ENCODE measurements around the gene PVALEF.

The PVALEF gene

DNA sequence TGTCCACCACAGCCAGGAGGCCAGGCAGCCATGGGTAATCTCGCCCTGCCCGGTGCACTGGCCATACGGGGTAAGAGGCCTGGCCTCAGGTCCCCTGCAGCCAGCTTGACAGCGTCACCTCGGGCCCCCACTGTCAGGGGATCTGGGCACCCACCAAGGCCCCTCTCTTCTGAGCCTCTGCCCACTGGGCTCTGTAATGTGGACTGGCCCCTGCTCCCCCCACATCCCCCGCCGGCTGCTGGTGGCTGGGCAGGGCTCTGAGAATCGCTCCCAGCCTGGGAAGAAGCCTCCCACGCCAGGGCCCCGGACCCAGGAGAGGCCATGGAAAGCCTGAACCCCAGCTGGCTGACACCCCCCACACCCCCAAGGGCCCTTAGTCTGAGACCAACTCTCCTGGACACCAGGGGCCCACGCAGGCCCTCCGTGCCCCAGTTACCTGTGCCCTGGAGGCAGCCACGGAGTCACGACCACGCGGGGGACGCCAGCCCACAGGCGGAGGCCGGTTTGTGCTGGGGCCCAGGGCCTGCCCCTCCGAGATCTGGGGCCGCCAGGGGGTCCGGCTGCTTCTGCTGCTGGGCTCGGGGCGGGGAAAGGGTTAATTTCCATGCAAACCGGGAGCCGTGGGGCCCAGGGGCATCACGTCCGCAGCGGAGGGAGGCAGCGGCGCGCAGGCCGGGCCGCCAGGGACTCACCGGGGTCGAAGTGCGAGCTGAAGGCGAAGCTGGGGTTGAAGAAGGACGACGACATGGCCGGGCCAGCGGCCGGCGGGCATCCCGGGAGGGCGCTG is at the start of gene PVALEF:
Gene PVALEF, plus strand, starts transcription at position 262 of the 787 bp plus-strand sequence. CDS start 15,720 bp downstream, outside the sequence.
- Histone ChIP-seq H3K4me1 (ENCODE audit: control insufficient read depth, insufficient read depth, low read length, unreplicated experiment) (no peaks in the 10 kb centered on the region), H3K27me3 (ENCODE audit: insufficient read depth, low read length) (peaks cover 27% of the 10 kb centered on the region; the same call in 1 of the 2 replicates), H3K79me2 (ENCODE audit: control insufficient read depth, insufficient read depth, low read length, unreplicated experiment) (no peaks in the 10 kb centered on the region), H3K27ac (ENCODE audit: low read depth, low read length) (no peak within 1 kb of the TSS), H3K36me3 (ENCODE audit: insufficient read depth, low read length) (no peaks in the 10 kb centered on the region), H2AFZ (ENCODE audit: low read length, unreplicated experiment) (no peak within 1 kb of the TSS), H3K4me3 (ENCODE audit: low read depth, low read length) (peak within 1 kb of the TSS; percentile 54; the same call in 1 of the 2 replicates)

DNA sequence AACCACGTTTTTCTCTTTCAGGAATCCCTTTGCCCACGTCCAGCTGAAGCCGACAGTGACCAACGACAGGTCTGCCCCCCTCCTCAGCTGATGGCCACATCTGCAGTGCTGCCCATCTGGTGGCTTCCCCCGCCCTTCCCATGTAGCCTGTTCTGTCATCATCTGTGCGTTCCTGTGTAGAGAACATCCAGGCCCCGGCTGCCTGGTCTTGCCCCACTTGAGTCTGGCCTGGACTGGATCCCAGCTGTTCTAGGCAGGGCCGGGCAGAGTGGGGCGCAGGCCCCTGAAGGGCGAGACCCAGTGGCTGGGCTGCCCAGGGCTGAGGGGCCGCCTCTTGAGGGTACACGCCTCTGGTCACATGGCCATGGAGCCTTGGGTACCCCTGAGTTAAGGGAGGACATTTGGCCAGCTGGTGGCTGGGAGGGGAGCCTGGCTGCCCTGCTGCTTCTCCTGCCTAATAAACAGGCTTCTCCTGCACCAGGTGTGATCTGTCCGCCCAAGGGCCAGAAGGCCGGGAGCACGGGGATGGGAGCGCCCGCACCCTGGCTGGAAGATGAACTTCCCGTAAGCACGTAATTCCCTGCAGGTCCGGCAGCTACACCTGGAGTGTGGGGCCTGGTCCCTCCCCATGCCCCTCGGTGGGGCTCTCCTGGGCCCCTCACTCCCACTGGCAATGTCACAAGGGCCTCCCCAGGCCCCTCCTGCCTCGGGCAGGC is 49.4 kb upstream of the PVALEF start:
- Histone ChIP-seq H2AFZ (ENCODE audit: low read length, unreplicated experiment) (no peak overlapping the region), H3K4me3 (ENCODE audit: low read depth, low read length) (no peak overlapping the region), H3K36me3 (ENCODE audit: insufficient read depth, low read length) (no peaks in the 10 kb centered on the region)

DNA sequence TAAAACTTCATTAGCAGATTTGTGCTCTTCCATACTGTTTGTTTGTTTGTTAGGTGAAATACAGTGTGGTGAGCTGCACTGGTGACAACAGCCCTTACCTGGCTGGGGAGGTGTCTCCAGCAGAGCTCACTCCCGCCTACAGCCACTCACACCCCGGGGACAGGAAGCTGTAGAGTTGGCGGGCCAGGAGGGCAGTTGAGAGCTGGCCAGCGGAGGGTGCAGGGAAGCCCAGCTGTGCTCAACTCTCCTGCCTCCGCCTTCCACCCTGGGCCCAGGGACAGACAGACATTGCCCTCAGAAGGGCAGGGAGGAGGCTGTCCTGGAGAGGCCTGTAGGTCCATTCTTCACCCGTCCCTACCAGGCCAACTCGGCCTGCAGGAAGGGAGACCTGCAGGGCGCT is 48.6 kb upstream of the PVALEF start:
- Histone ChIP-seq H3K27ac (ENCODE audit: low read depth, low read length) (no peak overlapping the region), H3K4me1 (ENCODE audit: control insufficient read depth, insufficient read depth, low read length, unreplicated experiment) (peaks cover 6% of the 10 kb centered on the region), H3K79me2 (ENCODE audit: control insufficient read depth, insufficient read depth, low read length, unreplicated experiment) (no peaks in the 10 kb centered on the region), H3K4me3 (ENCODE audit: low read depth, low read length) (no peak overlapping the region), H3K36me3 (ENCODE audit: insufficient read depth, low read length) (no peaks in the 10 kb centered on the region), H2AFZ (ENCODE audit: low read length, unreplicated experiment) (no peak overlapping the region), H3K27me3 (ENCODE audit: insufficient read depth, low read length) (peaks cover 10% of the 10 kb centered on the region)

More for the DNA sequence above, 49.4 kb upstream of the PVALEF start:
- peaks cover 2% of the 10 kb centered on the region for H3K27me3 ChIP-seq (ENCODE audit: insufficient read depth, low read length)
- H3K4me1 ChIP-seq (ENCODE audit: control insufficient read depth, insufficient read depth, low read length, unreplicated experiment), result peaks cover 6% of the 10 kb centered on the region
- H3K79me2 ChIP-seq (ENCODE audit: control insufficient read depth, insufficient read depth, low read length, unreplicated experiment), result no peaks in the 10 kb centered on the region
- no peak overlapping the region for H3K27ac ChIP-seq (ENCODE audit: low read depth, low read length)

DNA sequence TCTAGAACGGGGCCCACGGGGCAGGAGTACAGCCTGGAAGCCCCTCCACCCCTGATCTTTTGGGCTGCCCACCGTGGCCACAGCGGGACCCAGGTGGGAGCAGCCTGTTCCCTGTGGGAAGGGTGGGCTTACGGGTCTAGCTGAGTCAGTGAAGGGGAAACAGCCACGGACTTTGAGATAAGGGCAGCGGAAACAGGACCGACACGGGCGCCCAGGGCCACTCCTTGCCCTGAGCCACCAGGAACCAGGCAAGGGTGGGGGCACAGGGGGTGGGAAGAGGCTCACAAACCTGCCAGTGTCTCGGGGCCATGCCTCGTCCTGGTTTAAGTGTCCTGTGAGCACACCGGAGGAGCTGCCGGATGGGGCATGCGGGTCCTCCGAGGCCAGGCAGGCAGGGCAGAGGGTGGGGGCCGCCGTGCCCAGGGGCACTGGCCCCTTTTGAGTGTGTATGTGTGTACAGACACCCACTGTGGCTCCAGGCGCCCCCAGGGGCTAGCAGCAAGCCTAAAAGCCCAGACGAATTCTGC is 47.6 kb upstream of the PVALEF start:
- Histone ChIP-seq H3K4me1 (ENCODE audit: control insufficient read depth, insufficient read depth, low read length, unreplicated experiment) (peaks cover 6% of the 10 kb centered on the region), H3K79me2 (ENCODE audit: control insufficient read depth, insufficient read depth, low read length, unreplicated experiment) (no peaks in the 10 kb centered on the region), H3K27ac (ENCODE audit: low read depth, low read length) (no peak overlapping the region), H2AFZ (ENCODE audit: low read length, unreplicated experiment) (no peak overlapping the region), H3K4me3 (ENCODE audit: low read depth, low read length) (no peak overlapping the region), H3K27me3 (ENCODE audit: insufficient read depth, low read length) (peaks cover 20% of the 10 kb centered on the region), H3K36me3 (ENCODE audit: insufficient read depth, low read length) (no peaks in the 10 kb centered on the region)

DNA sequence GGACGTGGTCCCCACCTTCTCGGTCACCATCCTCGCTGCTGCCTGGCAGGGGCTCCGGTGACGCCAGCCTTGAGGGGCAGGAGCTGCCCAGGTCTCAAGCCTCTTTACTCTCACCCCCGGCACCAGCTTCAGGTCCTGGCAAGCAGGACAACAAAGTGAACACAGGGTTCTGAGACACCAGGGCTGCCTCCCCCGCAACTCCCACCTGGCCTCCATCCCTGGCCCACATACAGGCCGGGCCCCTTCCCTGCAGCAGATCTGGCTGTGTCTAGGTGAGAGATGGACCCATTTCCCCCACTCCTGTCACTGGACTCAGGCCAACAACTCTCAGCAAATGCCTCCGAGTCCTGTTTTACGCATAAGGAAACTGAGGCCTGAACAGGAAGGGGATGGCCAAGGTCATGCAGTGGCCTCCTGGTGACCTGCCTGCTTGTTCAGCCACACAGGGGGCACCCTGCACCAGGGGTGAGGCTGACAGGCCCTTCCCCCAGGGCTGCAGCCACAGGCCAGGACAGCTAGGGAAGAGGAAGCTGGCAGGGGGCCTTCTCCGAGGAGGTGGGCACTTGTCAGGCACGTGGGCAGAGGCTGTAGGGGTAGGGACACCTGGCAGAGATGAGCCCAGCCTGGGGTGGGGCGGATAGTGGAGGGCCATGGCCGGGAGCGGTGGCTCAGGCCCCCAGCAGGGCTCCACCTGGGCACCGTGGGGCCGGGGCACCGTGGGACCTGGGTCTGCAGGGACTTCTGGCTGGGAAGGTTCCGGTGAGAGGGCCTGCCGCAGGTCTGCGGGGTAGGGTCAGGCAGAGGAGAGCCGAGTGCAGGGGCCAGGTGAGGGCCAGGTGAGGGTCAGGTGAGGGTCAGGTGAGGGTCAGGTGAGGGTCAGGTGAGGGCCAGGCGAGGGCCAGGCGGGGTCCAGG is 46.7 kb upstream of the PVALEF start:
- Histone ChIP-seq H3K27me3 (ENCODE audit: insufficient read depth, low read length) (peaks cover 24% of the 10 kb centered on the region), H3K4me3 (ENCODE audit: low read depth, low read length) (peak overlapping the region; percentile 83)

DNA sequence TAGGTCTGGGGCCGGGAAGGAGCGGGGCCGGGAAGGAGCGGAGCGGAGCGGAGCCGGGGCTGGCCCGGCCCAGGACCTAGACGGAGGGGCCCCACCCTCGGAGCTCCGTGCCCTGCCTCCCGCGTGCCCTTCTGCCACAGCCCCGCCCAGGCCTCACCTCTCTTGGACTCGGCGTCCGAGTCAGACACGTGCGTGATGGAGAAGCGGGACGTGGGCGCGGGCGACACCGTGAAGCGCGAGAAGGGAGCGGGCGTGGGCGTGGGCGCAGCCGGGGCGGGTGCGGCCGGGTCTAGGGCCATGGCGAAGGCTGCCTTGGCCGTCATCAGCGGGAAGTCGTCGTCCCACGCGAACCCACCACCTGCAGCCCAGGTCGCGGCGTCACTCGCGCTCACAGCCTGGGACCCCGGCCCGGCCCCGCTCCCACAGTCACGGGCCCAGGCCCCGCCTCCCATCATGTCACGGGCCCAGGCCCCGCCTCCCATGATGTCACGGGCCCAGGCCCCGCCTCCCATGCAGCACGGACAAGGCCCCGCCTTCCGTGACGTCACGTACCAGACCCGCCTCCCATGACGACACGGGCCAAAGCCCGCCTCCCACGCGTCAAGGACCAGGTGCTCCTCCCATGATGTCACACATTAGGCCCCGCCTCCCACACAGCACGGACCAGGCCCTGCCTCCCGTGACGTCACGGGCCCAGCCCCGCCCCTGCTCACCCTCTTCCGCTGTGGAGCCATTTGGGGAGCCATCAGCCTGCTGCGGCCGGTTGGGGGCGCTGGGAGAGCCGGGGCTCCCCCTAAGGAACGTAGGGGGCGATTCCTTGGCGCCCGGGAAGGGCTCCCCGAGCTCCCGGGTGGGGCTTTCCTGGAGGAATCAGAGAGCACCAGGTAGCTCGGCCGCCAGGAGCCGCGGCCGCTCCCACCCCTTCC is 45.8 kb upstream of the PVALEF start:
- H3K27me3 ChIP-seq (ENCODE audit: insufficient read depth, low read length), result peaks cover 24% of the 10 kb centered on the region
- peaks cover 6% of the 10 kb centered on the region for H3K4me1 ChIP-seq (ENCODE audit: control insufficient read depth, insufficient read depth, low read length, unreplicated experiment)
- H3K4me3 ChIP-seq (ENCODE audit: low read depth, low read length), result peak overlapping the region; percentile 83
- H3K27ac ChIP-seq (ENCODE audit: low read depth, low read length), result no peak overlapping the region; the same call in 1 of the 2 replicates
- no peaks in the 10 kb centered on the region for H3K36me3 ChIP-seq (ENCODE audit: insufficient read depth, low read length)
- H2AFZ ChIP-seq (ENCODE audit: low read length, unreplicated experiment), result peak overlapping the region; percentile 62
- no peaks in the 10 kb centered on the region for H3K79me2 ChIP-seq (ENCODE audit: control insufficient read depth, insufficient read depth, low read length, unreplicated experiment)

More for the DNA sequence above, 46.7 kb upstream of the PVALEF start:
- Histone ChIP-seq H3K36me3 (ENCODE audit: insufficient read depth, low read length) (no peaks in the 10 kb centered on the region), H3K79me2 (ENCODE audit: control insufficient read depth, insufficient read depth, low read length, unreplicated experiment) (no peaks in the 10 kb centered on the region), H3K4me1 (ENCODE audit: control insufficient read depth, insufficient read depth, low read length, unreplicated experiment) (peaks cover 6% of the 10 kb centered on the region), H3K27ac (ENCODE audit: low read depth, low read length) (no peak overlapping the region), H2AFZ (ENCODE audit: low read length, unreplicated experiment) (no peak overlapping the region)

DNA sequence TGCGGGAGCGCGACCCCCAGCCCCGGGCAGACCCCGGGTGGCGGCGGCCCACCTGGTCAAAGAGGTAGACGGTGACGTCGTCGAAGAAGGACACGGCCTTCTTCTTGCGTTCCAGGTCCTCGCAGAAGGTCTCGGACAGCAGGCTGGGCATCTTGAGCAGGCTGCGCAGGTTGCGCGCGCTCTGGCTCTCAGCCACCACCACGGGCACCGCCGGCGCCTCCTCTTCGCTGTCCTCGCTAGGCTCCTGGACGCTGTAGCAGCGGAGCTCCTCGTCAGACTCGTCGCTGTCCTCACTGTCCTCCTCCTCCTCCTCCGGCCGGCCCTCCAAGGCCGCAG is 45.2 kb upstream of the PVALEF start:
- Histone ChIP-seq H2AFZ (ENCODE audit: low read length, unreplicated experiment) (no peak overlapping the region), H3K27me3 (ENCODE audit: insufficient read depth, low read length) (peaks cover 24% of the 10 kb centered on the region), H3K4me1 (ENCODE audit: control insufficient read depth, insufficient read depth, low read length, unreplicated experiment) (peaks cover 6% of the 10 kb centered on the region), H3K36me3 (ENCODE audit: insufficient read depth, low read length) (no peaks in the 10 kb centered on the region), H3K79me2 (ENCODE audit: control insufficient read depth, insufficient read depth, low read length, unreplicated experiment) (no peaks in the 10 kb centered on the region), H3K27ac (ENCODE audit: low read depth, low read length) (no peak overlapping the region), H3K4me3 (ENCODE audit: low read depth, low read length) (no peak overlapping the region)

DNA sequence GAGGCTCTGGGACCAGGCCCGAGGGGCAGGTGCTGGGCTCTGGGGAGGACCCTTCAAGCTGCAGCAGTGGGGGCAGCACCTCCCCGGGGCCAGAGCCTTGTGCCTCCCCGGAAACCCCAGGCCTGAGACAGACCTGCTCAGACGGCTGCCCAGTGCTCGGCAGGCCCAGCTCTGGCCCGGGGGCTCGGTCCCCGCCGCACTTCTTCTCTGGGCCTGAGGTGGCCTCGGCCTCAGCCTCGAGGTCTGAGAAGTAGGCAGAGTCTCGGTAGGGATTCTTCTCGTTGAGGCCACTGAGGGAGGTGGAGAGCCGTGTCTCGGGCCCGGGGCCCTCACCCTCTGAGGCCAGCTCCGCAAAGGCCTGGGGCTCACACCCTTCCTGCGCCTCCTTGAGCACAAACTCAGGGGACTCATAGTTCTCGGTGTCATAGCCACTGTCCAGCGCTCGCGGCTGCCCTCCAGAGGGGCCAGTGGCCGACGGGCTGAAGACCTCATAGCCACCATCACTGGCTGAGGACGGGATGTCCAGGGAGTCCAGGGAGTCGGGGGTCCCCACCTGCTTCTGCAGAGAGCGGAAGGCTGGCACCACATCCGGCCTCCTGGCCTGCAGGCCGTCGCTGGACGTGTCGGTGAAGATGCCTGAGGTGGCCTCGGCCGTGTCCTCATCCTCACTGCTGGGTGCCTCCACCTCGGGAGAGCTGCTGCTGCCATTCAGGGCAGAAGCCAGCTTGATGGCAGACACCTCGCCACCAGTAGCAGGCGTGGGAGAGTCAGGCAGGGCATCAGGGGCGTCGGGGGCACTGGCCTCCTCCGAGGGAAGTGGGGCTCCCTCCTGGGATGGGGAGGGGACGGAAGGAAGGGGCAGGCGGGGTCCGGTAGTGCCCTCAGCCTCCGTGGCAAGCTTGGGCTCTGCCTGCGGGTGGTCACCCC is 44.3 kb upstream of the PVALEF start:
- Histone ChIP-seq H2AFZ (ENCODE audit: low read length, unreplicated experiment) (no peak overlapping the region), H3K27me3 (ENCODE audit: insufficient read depth, low read length) (peaks cover 24% of the 10 kb centered on the region), H3K36me3 (ENCODE audit: insufficient read depth, low read length) (no peaks in the 10 kb centered on the region), H3K4me1 (ENCODE audit: control insufficient read depth, insufficient read depth, low read length, unreplicated experiment) (peaks cover 6% of the 10 kb centered on the region), H3K4me3 (ENCODE audit: low read depth, low read length) (no peak overlapping the region), H3K79me2 (ENCODE audit: control insufficient read depth, insufficient read depth, low read length, unreplicated experiment) (no peaks in the 10 kb centered on the region), H3K27ac (ENCODE audit: low read depth, low read length) (no peak overlapping the region)

Data from ACC112 (cell line).